K562 (cell line): ENCODE measurements around the gene CFAP70. TPM values are rescaled to one million over a fixed set of nuclear protein-coding genes. Genes with fewer than 3 reads are reported as not detected.

Experiments used
- ATAC-seq: fragments of 200-7000 bp; cut with Tn5 transposase; 3 replicates; pipeline ENCODE4 v1.9.1; 2020; ENCODE audit warnings: moderate library complexity
- BruUV-seq: library from RNA; stranded (reverse); fragments of 400-500 nt; replicated peaks from 2 replicates; lab custom pipeline; 2021; lab: Mats Ljungman, UMichigan
- CTCF ChIA-PET: fragments of 300-600 bp; formaldehyde crosslinking; extraction: SDS; loops from one replicate; lab custom pipeline; 2021; ENCODE audit warnings: low intra/inter-chr PET ratio; lab: Yijun Ruan, JAX
- POLR2A ChIA-PET: fragments of 300-600, 350-650 bp; sonication (Branson Sonifier 250); formaldehyde crosslinking; extraction: SDS; loops from one replicate; lab custom pipeline; 2021; ENCODE audit warnings: antibody characterized with exemption, inconsistent platforms; lab: Yijun Ruan, JAX
- DNase-seq, 4 experiments: peaks; one replicate each; pipeline versions ENCODE4 v3.0.0 to v3.0.0-alpha.2; 2011 to 2018; ENCODE audit warnings: low spot score in 3 of 4, mixed read lengths in 3 of 4; ENCODE audit errors: extremely low read depth in 1 of 4
- FAIRE-seq: peaks from 2 replicates; lab custom pipeline; 2011; peaks lifted over from hg19 to GRCh38; lab: Jason Lieb, UNC
- H2AFZ ChIP-seq: 2 replicates; pipeline ENCODE4 v1.6.0; 2011; ENCODE audit warnings: low read depth, low read length, control low read depth, inconsistent platforms
- H3K27ac ChIP-seq: fragments of 200-600 bp; 3 replicates; pipeline ENCODE4 v1.8.0; 2011; ENCODE audit warnings: low read depth, mild to moderate bottlenecking, control low read depth, inconsistent platforms, low read length, moderate library complexity, mixed read lengths; ENCODE audit errors: extremely low read depth
- H3K27me3 ChIP-seq, 2 experiments: fragments of 300-600 bp in 1 of 2; 2 replicates in 1 of 2; 3 replicates in 1 of 2; pipeline versions ENCODE4 v1.6.0 to v1.8.0; 2011; ENCODE audit warnings: inconsistent platforms in 2 of 2, low read length in 2 of 2, mild to moderate bottlenecking in 1 of 2, mixed read lengths in 1 of 2, moderate library complexity in 1 of 2; ENCODE audit not compliant: control insufficient read depth in 2 of 2, insufficient read depth in 2 of 2
- H3K36me3 ChIP-seq: fragments of 300-600 bp; 3 replicates; pipeline ENCODE4 v1.8.0; 2011; ENCODE audit warnings: mild to moderate bottlenecking, low read length, inconsistent platforms; ENCODE audit not compliant: control insufficient read depth, insufficient read depth
- H3K4me1 ChIP-seq, 2 experiments: fragments of 200-600 bp in 1 of 2; replicated peaks in 1 of 2; 2 replicates in 1 of 2; 3 replicates in 1 of 2; pipeline versions ENCODE4 v1.5.1 to v1.8.0; 2011; ENCODE audit warnings: inconsistent platforms in 2 of 2, low read length in 2 of 2, mild to moderate bottlenecking in 1 of 2, mixed read lengths in 1 of 2, moderate library complexity in 1 of 2; ENCODE audit not compliant: control insufficient read depth in 2 of 2, insufficient read depth in 2 of 2
- H3K4me2 ChIP-seq: 2 replicates; pipeline ENCODE4 v1.6.1; 2011; ENCODE audit warnings: low read length, control low read depth, inconsistent platforms, mixed read lengths; ENCODE audit not compliant: insufficient read depth
- H3K4me3 ChIP-seq: fragments of 200-600 bp; sonication (generic), shearing (Covaris generic); 2 replicates; pipeline ENCODE4 v1.5.1; 2016; ENCODE audit warnings: control low read depth, inconsistent platforms
- H3K79me2 ChIP-seq: fragments of 200-600 bp; 3 replicates; pipeline ENCODE4 v1.8.0; 2011; ENCODE audit warnings: low read length, inconsistent platforms; ENCODE audit not compliant: control insufficient read depth, insufficient read depth
- H3K9ac ChIP-seq, 2 experiments: 2 replicates each; pipeline versions ENCODE4 v1.6.0 to v1.6.1; 2011; ENCODE audit warnings: low read depth in 2 of 2, low read length in 2 of 2, control low read depth in 1 of 2, inconsistent platforms in 1 of 2, mild to moderate bottlenecking in 1 of 2, mixed read lengths in 1 of 2; ENCODE audit not compliant: insufficient read depth in 1 of 2
- H3K9me1 ChIP-seq: one replicate; pipeline ENCODE4 v1.6.0; 2011; ENCODE audit warnings: inconsistent platforms, mild to moderate bottlenecking, low read length, moderate library complexity; ENCODE audit not compliant: control insufficient read depth, insufficient read depth
- H3K9me3 ChIP-seq: replicated peaks from 2 replicates; pipeline ENCODE4 v1.5.1; 2011; ENCODE audit warnings: low read depth, low read length, inconsistent platforms; ENCODE audit not compliant: control insufficient read depth, insufficient read depth
- H4K20me1 ChIP-seq: replicated peaks from 2 replicates; pipeline ENCODE4 v1.6.1; 2011; ENCODE audit warnings: low read length, inconsistent platforms, mixed read lengths; ENCODE audit not compliant: control insufficient read depth, insufficient read depth
- CBFA2T2 ChIP-seq: fragments of 450-650 bp; conservative IDR thresholded peaks from 2 replicates; pipeline ENCODE4 v1.6.1; 2017; ENCODE audit warnings: mild to moderate bottlenecking
- CXXC5 ChIP-seq: fragments of 250-450 bp; sonication (Bioruptor Pico); IDR thresholded peaks from 2 replicates; pipeline ENCODE4 v1.8.0; 2022; ENCODE audit warnings: inconsistent platforms, mild to moderate bottlenecking, moderate library complexity
- PKNOX1 ChIP-seq: fragments of 450-650 bp; IDR thresholded peaks from 2 replicates; pipeline ENCODE4 v1.6.1; 2016
- POLR2AphosphoS2 ChIP-seq: IDR thresholded peaks from 2 replicates; pipeline ENCODE4 v1.6.1; 2012; ENCODE audit warnings: low read length, improper control_type of control experiment
- POLR3G ChIP-seq: IDR thresholded peaks from 2 replicates; pipeline ENCODE4 v1.6.1; 2011; ENCODE audit not compliant: insufficient read length, insufficient replicate concordance; ENCODE audit errors: extremely low read depth
- ZBTB11 ChIP-seq, 3 experiments: fragments of 200-800 bp in 1 of 3; fragments of 250-450 bp in 1 of 3; fragments of 450-650 bp in 1 of 3; sonication (Bioruptor Pico) in 1 of 3; sonication (Bioruptor generic) in 1 of 3; formaldehyde crosslinking in 1 of 3; IDR thresholded peaks; 2 replicates each; pipeline versions ENCODE4 v1.6.1 to v1.8.0; 2016 to 2022; ENCODE audit warnings: mild to moderate bottlenecking in 2 of 3, missing genetic modification characterization in 2 of 3, missing compliant biosample characterization in 1 of 3, moderate library complexity in 1 of 3
- ZNF311 ChIP-seq: fragments of 250-450 bp; sonication (Bioruptor Pico); IDR thresholded peaks from 2 replicates; pipeline ENCODE4 v1.4.0; 2020; ENCODE audit warnings: mild to moderate bottlenecking, moderate library complexity
- WGBS: fragments of 100-300 bp; shearing (Covaris generic); methylation state at CpG from one replicate; pipeline ENCODE4 v1.1.6; 2016; ENCODE audit warnings: low coverage, mixed read lengths; ENCODE audit not compliant: insufficient coverage; ENCODE audit errors: missing lambda C conversion rate; 5-methylcytosine and 5-hydroxymethylcytosine counted together
- in situ Hi-C: fragments of 300-500 bp; cut with MboI; formaldehyde crosslinking; loops from 4 replicates; pipeline ENCODE4 v1.15.0; 2018; ENCODE audit warnings: inconsistent platforms, mixed read lengths
- intact Hi-C: fragments of 100-400 bp; cut with micrococcal nuclease; formaldehyde crosslinking; loops from 2 replicates; pipeline ENCODE4 v1.14.2; 2022
- polyA plus RNA-seq, 8 experiments: library from polyadenylated mRNA; depleted of rRNA in 4 of 8; stranded (reverse) in 5 of 8; unstranded in 3 of 8; fragments of >200 nt; fragmentation: Nextera tagmentation in 2 of 8; fragmentation: Illumina TruSeq in 1 of 8; extraction: Ambion mirVana in 2 of 8; extraction: Trizol in 1 of 8; gene quantifications; 2 replicates each; pipeline versions ENCODE4 v1.2.1 to v1.2.3, GENCODE V29; 2011 to 2014; ENCODE audit warnings: inconsistent platforms in 1 of 8, missing spikeins in 1 of 8
- total RNA-seq, 7 experiments: library from RNA; depleted of rRNA in 6 of 7; stranded (reverse); fragments of >200 nt in 6 of 7; fragmentation: Illumina TruSeq in 2 of 7; extraction: Trizol in 2 of 7; gene quantifications; 2 replicates each; pipeline versions ENCODE4 v1.2.1 to v1.2.3, GENCODE V29; 2011 to 2021; ENCODE audit warnings: low replicate concordance in 1 of 7
- TF ChIP-seq, protein P1 (sequence below): fragments of 250-450 bp; sonication (Bioruptor Pico); IDR thresholded peaks from 2 replicates; pipeline ENCODE4 v1.4.0; 2020
- TF ChIP-seq, protein P2 (sequence below): fragments of 450-650 bp; IDR thresholded peaks from one replicate; pipeline ENCODE4 v1.6.1; 2018; ENCODE audit warnings: mild to moderate bottlenecking, moderate library complexity; ENCODE audit not compliant: partially characterized antibody

CFAP70 gene
- total and polyA plus RNA-seq, 9 of the 15 experiments (the other 6 are each of a cell fraction or from before 2014, with no cell fraction given): 0.27 to 1.6 (median 0.86) TPM

DNA sequence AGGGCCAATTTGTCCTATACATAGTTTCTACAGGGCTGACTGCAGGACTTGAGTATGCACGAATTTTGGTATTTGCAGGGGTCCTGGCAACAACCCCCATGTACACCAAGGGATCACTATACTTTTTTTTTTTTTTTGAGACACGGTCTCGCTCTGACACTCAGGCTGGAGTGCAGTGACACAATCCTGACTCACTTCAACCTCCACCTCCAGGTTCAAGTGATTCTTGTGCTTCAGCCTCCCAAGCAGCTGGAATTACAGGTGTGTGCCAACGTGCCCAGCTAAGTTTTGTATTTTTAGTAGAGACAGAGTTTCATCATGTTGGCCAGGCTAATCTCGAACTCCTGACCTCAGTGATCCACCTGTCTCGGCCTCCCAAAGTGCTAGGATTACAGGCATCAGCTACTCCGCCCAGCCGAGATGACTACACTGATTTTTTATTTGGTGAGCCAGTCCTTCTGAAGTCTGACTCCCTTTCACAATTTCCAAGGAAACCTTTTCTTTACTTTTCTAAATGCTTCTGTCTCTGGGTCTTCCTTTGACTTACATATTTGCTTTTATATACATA lies 19.8 kb downstream of the CFAP70 start:
- ChIA-PET POLR2A (interaction anchor here (1.1 to 1.8 kb wide), 2 partner anchors 8 to 92 kb away, joined by 3 to 9 read pairs; partner anchors contain the start of gene DNAJC9), CTCF (no interaction called here)
- intact Hi-C loops: no loop called here
- BruUV-seq: no TSS peak
- no peak for ATAC-seq
- H2AFZ ChIP-seq: no peak overlapping the region
- no peak overlapping the region for H3K4me2 ChIP-seq
- no peaks in the 10 kb centered on the region for H3K36me3 ChIP-seq
- H3K4me3 ChIP-seq: no peak overlapping the region
- H3K79me2 ChIP-seq: no peaks in the 10 kb centered on the region
- in situ Hi-C loops: no loop called here
- no peaks in the 10 kb centered on the region for H3K9me3 ChIP-seq
- 49% methylated on average over 8 of the region's 8 CpGs for WGBS
- no peaks in the 10 kb centered on the region for H3K27me3 ChIP-seq
- H3K9ac ChIP-seq: no peak overlapping the region
- no peaks in the 10 kb centered on the region for H4K20me1 ChIP-seq
- no peak for FAIRE-seq
- DNase-seq: no peak
- H3K9me1 ChIP-seq: no peaks in the 10 kb centered on the region
- no peak overlapping the region for H3K27ac ChIP-seq
- peaks cover 0 to 3% of the 10 kb centered on the region in 2 experiments; a peak in 1 of 5 replicates for H3K4me1 ChIP-seq
- TF ChIP-seq, protein P1, sequence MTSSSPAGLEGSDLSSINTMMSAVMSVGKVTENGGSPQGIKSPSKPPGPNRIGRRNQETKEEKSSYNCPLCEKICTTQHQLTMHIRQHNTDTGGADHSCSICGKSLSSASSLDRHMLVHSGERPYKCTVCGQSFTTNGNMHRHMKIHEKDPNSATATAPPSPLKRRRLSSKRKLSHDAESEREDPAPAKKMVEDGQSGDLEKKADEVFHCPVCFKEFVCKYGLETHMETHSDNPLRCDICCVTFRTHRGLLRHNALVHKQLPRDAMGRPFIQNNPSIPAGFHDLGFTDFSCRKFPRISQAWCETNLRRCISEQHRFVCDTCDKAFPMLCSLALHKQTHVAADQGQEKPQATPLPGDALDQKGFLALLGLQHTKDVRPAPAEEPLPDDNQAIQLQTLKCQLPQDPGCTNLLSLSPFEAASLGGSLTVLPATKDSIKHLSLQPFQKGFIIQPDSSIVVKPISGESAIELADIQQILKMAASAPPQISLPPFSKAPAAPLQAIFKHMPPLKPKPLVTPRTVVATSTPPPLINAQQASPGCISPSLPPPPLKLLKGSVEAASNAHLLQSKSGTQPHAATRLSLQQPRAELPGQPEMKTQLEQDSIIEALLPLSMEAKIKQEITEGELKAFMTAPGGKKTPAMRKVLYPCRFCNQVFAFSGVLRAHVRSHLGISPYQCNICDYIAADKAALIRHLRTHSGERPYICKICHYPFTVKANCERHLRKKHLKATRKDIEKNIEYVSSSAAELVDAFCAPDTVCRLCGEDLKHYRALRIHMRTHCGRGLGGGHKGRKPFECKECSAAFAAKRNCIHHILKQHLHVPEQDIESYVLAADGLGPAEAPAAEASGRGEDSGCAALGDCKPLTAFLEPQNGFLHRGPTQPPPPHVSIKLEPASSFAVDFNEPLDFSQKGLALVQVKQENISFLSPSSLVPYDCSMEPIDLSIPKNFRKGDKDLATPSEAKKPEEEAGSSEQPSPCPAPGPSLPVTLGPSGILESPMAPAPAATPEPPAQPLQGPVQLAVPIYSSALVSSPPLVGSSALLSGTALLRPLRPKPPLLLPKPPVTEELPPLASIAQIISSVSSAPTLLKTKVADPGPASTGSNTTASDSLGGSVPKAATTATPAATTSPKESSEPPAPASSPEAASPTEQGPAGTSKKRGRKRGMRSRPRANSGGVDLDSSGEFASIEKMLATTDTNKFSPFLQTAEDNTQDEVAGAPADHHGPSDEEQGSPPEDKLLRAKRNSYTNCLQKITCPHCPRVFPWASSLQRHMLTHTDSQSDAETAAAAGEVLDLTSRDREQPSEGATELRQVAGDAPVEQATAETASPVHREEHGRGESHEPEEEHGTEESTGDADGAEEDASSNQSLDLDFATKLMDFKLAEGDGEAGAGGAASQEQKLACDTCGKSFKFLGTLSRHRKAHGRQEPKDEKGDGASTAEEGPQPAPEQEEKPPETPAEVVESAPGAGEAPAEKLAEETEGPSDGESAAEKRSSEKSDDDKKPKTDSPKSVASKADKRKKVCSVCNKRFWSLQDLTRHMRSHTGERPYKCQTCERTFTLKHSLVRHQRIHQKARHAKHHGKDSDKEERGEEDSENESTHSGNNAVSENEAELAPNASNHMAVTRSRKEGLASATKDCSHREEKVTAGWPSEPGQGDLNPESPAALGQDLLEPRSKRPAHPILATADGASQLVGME (CRISPR knock-in tag): no peak
- TF ChIP-seq ZNF311 (no peak), PKNOX1 (no peak), POLR3G (no peak), CBFA2T2 (no peak), CXXC5 (CRISPR knock-in tag) (no peak), ZBTB11 (CRISPR knock-in tag; IDR thresholded peaks at IDR 0.05) (no peak), POLR2AphosphoS2 (no peak)
- TF ChIP-seq, protein P2, sequence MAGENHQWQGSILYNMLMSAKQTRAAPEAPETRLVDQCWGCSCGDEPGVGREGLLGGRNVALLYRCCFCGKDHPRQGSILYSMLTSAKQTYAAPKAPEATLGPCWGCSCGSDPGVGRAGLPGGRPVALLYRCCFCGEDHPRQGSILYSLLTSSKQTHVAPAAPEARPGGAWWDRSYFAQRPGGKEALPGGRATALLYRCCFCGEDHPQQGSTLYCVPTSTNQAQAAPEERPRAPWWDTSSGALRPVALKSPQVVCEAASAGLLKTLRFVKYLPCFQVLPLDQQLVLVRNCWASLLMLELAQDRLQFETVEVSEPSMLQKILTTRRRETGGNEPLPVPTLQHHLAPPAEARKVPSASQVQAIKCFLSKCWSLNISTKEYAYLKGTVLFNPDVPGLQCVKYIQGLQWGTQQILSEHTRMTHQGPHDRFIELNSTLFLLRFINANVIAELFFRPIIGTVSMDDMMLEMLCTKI: no peak
